ENCODE results near the gene FBXW10B. TPM values are rescaled to one million over a fixed set of nuclear protein-coding genes. Genes with fewer than 3 reads are reported as not detected.

Gene FBXW10B
- total RNA-seq, 1 donor from 2014 or later, result 4.4 TPM

Other genes starting within 250 kb of the FBXW10B start
- 2.8 TPM for gene CDRT4, start 152.1 kb downstream of the FBXW10B start, total RNA-seq
- 15.8 TPM for gene TVP23C, start 56.2 kb downstream of the FBXW10B start, total RNA-seq
- 37.1 TPM for gene TRIM16, start 64.6 kb upstream of the FBXW10B start, total RNA-seq
- gene ZNF286A, start 80.0 kb upstream of the FBXW10B start, total RNA-seq, result 9.4 TPM
- not detected for gene TBC1D26, start 112.6 kb upstream of the FBXW10B start, total RNA-seq

Measured in mesenteric fat pad (tissue), 1 donor.